DND-41 (cell line): ENCODE data around the gene IFNL4.

ENCODE experiments used
- ATAC-seq: fragments of 200-7000 bp; cut with Tn5 transposase; 3 replicates; pipeline ENCODE4 v1.9.1; 2021; ENCODE audit warnings: low read depth; ENCODE audit not compliant: insufficient read depth
- DNase-seq: peaks from one replicate; pipeline ENCODE4 v3.0.0-alpha.2; 2020
- H2AFZ ChIP-seq: 2 replicates; pipeline ENCODE4 v1.6.0; 2012; ENCODE audit warnings: low read depth, low read length
- H3K27ac ChIP-seq: 2 replicates; pipeline ENCODE4 v1.5.1; 2012; ENCODE audit warnings: low read length, inconsistent platforms
- H3K27me3 ChIP-seq: fragments of 200-600 bp; sonication (generic); 2 replicates; pipeline ENCODE4 v1.6.0; 2012; ENCODE audit warnings: low read length, mild to moderate bottlenecking, inconsistent platforms; ENCODE audit not compliant: insufficient read depth, poor library complexity
- H3K36me3 ChIP-seq: 2 replicates; pipeline ENCODE4 v1.5.1; 2012; ENCODE audit warnings: low read length, inconsistent platforms; ENCODE audit not compliant: insufficient read depth
- H3K4me1 ChIP-seq: 2 replicates; pipeline ENCODE4 v1.5.1; 2012; ENCODE audit warnings: mild to moderate bottlenecking, low read length; ENCODE audit not compliant: insufficient read depth
- H3K4me2 ChIP-seq: 2 replicates; pipeline ENCODE4 v1.6.0; 2012; ENCODE audit warnings: mild to moderate bottlenecking, moderate library complexity, low read length, inconsistent platforms; ENCODE audit not compliant: insufficient read depth
- H3K4me3 ChIP-seq, 2 experiments: fragments of 200-600 bp in 1 of 2; shearing (Covaris generic) in 1 of 2; 2 replicates each; pipeline ENCODE4 v1.5.1; 2012 to 2016; ENCODE audit warnings: inconsistent platforms in 2 of 2, low read length in 2 of 2, mild to moderate bottlenecking in 2 of 2, low read depth in 1 of 2, moderate library complexity in 1 of 2
- H3K79me2 ChIP-seq: 2 replicates; pipeline ENCODE4 v1.6.0; 2012; ENCODE audit warnings: low read length, inconsistent platforms; ENCODE audit not compliant: insufficient read depth
- H3K9ac ChIP-seq: 2 replicates; pipeline ENCODE4 v1.6.0; 2012; ENCODE audit warnings: low read depth, mild to moderate bottlenecking, inconsistent platforms, low read length, moderate library complexity
- H3K9me3 ChIP-seq: 2 replicates; pipeline ENCODE4 v1.5.1; 2012; ENCODE audit warnings: low read length, moderate library complexity, mild to moderate bottlenecking, inconsistent platforms; ENCODE audit not compliant: insufficient read depth, severe bottlenecking
- H4K20me1 ChIP-seq: 2 replicates; pipeline ENCODE4 v1.6.0; 2012; ENCODE audit warnings: low read length; ENCODE audit not compliant: insufficient read depth
- EZH2 ChIP-seq: IDR thresholded peaks from 3 replicates; pipeline ENCODE4 v1.6.1; 2012; ENCODE audit warnings: borderline replicate concordance, low read depth, mild to moderate bottlenecking, moderate library complexity, low read length, inconsistent platforms; ENCODE audit not compliant: severe bottlenecking
- TF ChIP-seq, protein P1 (sequence below): IDR thresholded peaks from 2 replicates; pipeline ENCODE4 v1.5.1; 2012; ENCODE audit warnings: borderline replicate concordance, low read length, moderate library complexity, mild to moderate bottlenecking; ENCODE audit not compliant: poor library complexity, severe bottlenecking; ENCODE audit errors: extremely low read depth

IFNL4 gene

DNA sequence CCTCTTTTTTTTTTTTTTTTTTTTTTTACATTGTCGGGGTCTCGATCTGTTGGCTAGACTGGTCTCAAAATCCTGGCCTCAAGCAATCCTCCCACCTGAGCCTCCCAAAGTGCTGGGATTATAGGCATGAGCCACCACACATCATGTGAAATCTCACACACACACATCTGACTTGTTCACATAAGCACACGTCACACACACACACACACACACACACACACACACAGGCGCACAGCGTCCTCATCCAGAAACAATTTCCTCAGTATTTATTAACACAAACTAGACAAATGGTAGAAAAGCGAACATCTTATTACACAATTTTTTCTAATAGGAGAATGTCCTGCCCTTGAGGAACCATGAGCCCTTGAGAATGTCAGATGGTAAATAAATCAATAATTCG, 39.5 kb downstream of the IFNL4 start:
- no peak for TF ChIP-seq EZH2
- TF ChIP-seq, protein P1, sequence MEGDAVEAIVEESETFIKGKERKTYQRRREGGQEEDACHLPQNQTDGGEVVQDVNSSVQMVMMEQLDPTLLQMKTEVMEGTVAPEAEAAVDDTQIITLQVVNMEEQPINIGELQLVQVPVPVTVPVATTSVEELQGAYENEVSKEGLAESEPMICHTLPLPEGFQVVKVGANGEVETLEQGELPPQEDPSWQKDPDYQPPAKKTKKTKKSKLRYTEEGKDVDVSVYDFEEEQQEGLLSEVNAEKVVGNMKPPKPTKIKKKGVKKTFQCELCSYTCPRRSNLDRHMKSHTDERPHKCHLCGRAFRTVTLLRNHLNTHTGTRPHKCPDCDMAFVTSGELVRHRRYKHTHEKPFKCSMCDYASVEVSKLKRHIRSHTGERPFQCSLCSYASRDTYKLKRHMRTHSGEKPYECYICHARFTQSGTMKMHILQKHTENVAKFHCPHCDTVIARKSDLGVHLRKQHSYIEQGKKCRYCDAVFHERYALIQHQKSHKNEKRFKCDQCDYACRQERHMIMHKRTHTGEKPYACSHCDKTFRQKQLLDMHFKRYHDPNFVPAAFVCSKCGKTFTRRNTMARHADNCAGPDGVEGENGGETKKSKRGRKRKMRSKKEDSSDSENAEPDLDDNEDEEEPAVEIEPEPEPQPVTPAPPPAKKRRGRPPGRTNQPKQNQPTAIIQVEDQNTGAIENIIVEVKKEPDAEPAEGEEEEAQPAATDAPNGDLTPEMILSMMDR, result no peak
- Histone ChIP-seq H3K4me3 (no peak overlapping the region), H3K9ac (no peak overlapping the region), H3K27me3 (peaks cover 4% of the 10 kb centered on the region), H3K4me2 (no peak overlapping the region), H2AFZ (no peak overlapping the region), H3K4me1 (no peaks in the 10 kb centered on the region), H3K79me2 (no peaks in the 10 kb centered on the region), H3K27ac (no peak overlapping the region), H3K36me3 (no peaks in the 10 kb centered on the region), H3K9me3 (no peaks in the 10 kb centered on the region), H4K20me1 (no peaks in the 10 kb centered on the region)
- ATAC-seq (no peak), DNase-seq (no peak)

DNA sequence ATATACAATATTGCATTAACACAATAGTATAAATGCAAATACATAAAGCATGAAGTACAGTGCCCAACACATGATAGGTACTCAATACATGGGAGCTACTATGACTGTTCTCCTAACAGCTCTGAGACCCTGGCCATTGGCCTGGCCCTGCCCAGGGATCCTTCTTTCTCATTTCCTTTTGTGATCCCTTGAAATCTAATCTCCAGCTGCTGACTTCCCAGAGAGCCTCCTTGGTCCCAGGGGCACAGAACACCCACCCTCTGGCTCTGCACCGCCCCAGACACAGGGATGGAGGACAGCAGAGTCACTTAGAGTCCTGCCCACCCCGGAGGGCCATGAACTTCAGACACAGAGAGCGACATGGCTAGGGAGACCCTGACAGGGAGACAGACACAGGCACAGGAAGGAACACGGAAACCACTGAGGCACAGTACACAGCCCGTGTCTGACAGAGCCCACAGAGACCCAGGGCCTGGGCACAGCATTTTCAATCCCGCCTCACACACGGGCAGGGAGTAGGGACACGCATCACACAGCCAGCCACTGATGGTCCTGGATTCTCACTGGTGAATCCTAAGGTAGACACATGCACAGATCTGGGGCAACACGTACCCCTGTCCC, 40.4 kb downstream of the IFNL4 start:
- no peak overlapping the region for H3K9ac ChIP-seq
- H3K4me1 ChIP-seq, result no peaks in the 10 kb centered on the region
- no peak overlapping the region for H2AFZ ChIP-seq
- H3K9me3 ChIP-seq, result no peaks in the 10 kb centered on the region
- no peak for DNase-seq
- H3K36me3 ChIP-seq, result no peaks in the 10 kb centered on the region
- H3K27ac ChIP-seq, result no peak overlapping the region
- H3K4me2 ChIP-seq, result no peak overlapping the region
- no peak overlapping the region for H3K4me3 ChIP-seq
- no peaks in the 10 kb centered on the region for H3K79me2 ChIP-seq
- TF ChIP-seq EZH2, result no peak
- TF ChIP-seq, protein P1, result no peak
- H3K27me3 ChIP-seq, result peaks cover 4% of the 10 kb centered on the region
- no peaks in the 10 kb centered on the region for H4K20me1 ChIP-seq
- no peak for ATAC-seq

DNA sequence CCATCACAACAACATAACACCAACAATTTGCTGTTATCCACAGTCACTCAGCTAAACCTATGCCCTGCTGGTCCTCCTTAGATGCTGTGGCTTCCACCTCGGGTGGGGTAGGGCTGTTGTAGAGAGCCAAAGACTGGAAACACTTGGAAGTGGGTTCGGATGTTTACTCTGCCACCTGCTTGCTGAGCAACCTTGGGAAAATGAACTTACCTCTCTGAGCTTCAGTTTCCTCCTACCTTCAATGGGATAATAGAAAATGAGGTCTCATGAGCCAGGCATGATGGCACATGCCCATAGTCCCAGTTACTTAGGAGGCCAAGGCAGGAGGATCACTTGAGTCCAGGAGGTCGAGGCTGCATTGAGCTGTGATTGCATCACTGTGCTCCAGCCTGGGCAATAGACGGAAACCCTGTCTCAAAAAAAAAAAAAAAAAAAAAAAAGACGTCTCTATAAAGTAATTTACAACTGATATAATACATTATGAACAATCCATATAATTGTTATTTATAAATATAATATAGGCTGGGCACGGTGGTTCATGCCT, 41.3 kb downstream of the IFNL4 start:
- H3K9me3 ChIP-seq, result no peaks in the 10 kb centered on the region
- ATAC-seq (no peak), DNase-seq (no peak)
- H3K27ac ChIP-seq, result no peak overlapping the region
- H3K4me1 ChIP-seq, result no peaks in the 10 kb centered on the region
- H3K36me3 ChIP-seq, result no peaks in the 10 kb centered on the region
- peaks cover 4% of the 10 kb centered on the region for H3K27me3 ChIP-seq
- H3K9ac ChIP-seq, result no peak overlapping the region
- H3K4me3 ChIP-seq, result no peak overlapping the region
- H4K20me1 ChIP-seq, result no peaks in the 10 kb centered on the region
- no peak for TF ChIP-seq EZH2
- TF ChIP-seq, protein P1, result no peak
- H3K4me2 ChIP-seq, result no peak overlapping the region
- no peak overlapping the region for H2AFZ ChIP-seq
- no peaks in the 10 kb centered on the region for H3K79me2 ChIP-seq
